Measurements from ENCODE around the gene TOGARAM2. TPM values are rescaled to one million over a fixed set of nuclear protein-coding genes. Genes with fewer than 3 reads are reported as not detected.
A peak's percentile ranks its signal among the peaks of the same experiment; 100 is the strongest.

TOGARAM2 gene
- total RNA-seq, 2 donors from 2014 or later, result 0.86 to 4.2 TPM

DNA sequence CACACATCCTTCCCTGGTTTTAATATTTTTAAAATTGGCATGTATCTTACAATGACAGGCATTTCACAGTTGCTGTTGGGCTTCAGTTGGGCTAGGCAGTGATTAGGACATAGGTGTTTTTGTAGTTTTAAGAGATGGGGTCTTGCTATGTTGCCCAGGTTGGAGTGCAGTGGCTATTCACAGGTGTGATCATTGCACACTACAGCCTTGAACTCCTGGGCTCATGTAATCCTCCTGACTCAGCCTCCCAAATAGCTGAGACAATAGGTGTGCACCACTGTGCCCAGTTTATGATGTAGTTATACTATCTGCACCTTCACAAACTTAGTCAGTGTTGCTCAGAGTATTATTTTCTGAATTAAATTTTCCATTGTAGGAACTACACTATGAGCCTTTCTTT, 49.9 kb downstream of the TOGARAM2 start:
- Histone ChIP-seq H3K36me3 (ENCODE audit: control insufficient read depth, insufficient read depth, low read length) (no peaks in the 10 kb centered on the region), H3K4me3 (ENCODE audit: low read length) (no peak overlapping the region), H3K9ac (ENCODE audit: extremely low read depth, low read length, poor library complexity, severe bottlenecking) (no peak overlapping the region), H3K9me3 (ENCODE audit: control insufficient read depth, low read length) (no peaks in the 10 kb centered on the region), H3K27ac (ENCODE audit: low read depth, low read length) (no peak overlapping the region), H3K27me3 (ENCODE audit: control insufficient read depth, insufficient read depth, low read length, poor library complexity, severe bottlenecking) (no peaks in the 10 kb centered on the region), H3K4me1 (ENCODE audit: control insufficient read depth, insufficient read depth, low read length) (peaks cover 7% of the 10 kb centered on the region)
- Mint-ChIP-seq H3K27me3 (ENCODE audit: insufficient read depth) (no peaks in the 10 kb centered on the region), H3K4me1 (peaks cover 17% of the 10 kb centered on the region), H3K36me3 (ENCODE audit: low read depth) (peaks cover 6% of the 10 kb centered on the region), H3K9me3 (peaks cover 2% of the 10 kb centered on the region), H3K4me3 (no peak overlapping the region), H3K27ac (no peak overlapping the region)
- DNase-seq, result no peak
- no peak for TF ChIP-seq CTCF (conservative IDR thresholded peaks at IDR 0.05)

DNA sequence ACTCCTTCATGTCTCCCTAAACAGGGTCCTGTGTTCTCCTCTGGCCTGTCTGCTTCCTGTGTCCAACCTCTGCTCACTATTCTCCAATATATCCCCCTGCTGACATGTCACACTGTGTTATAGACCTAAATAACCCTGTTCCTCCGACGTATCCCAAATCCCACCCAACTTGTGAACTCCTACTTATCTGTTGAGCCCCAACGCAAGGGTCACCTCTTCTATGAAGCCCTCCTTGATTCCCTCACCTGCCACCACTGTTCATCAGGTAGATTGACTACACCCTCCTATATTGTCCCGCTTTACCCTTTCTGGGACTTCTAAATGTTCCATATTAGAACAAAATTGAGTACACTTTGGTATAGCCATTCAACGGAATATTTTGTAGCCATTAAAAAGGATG, 51.1 kb downstream of the TOGARAM2 start:
- Histone ChIP-seq H3K27ac (ENCODE audit: low read depth, low read length) (no peak overlapping the region), H3K4me3 (ENCODE audit: low read length) (no peak overlapping the region), H3K9ac (ENCODE audit: extremely low read depth, low read length, poor library complexity, severe bottlenecking) (no peak overlapping the region), H3K9me3 (ENCODE audit: control insufficient read depth, low read length) (no peaks in the 10 kb centered on the region), H3K27me3 (ENCODE audit: control insufficient read depth, insufficient read depth, low read length, poor library complexity, severe bottlenecking) (no peaks in the 10 kb centered on the region), H3K4me1 (ENCODE audit: control insufficient read depth, insufficient read depth, low read length) (peaks cover 7% of the 10 kb centered on the region), H3K36me3 (ENCODE audit: control insufficient read depth, insufficient read depth, low read length) (no peaks in the 10 kb centered on the region)
- no peak for DNase-seq
- Mint-ChIP-seq H3K4me1 (peaks cover 17% of the 10 kb centered on the region), H3K27ac (no peak overlapping the region), H3K36me3 (ENCODE audit: low read depth) (peaks cover 14% of the 10 kb centered on the region), H3K4me3 (no peak overlapping the region), H3K9me3 (peaks cover 2% of the 10 kb centered on the region), H3K27me3 (ENCODE audit: insufficient read depth) (no peaks in the 10 kb centered on the region)
- TF ChIP-seq CTCF (conservative IDR thresholded peaks at IDR 0.05), result no peak
- 96 to 100% methylated on average over 3 to 5 of the region's 5 CpGs for WGBS, 2 experiments (ENCODE audit: insufficient coverage in 1 of 2, insufficient read length in 1 of 2)

DNA sequence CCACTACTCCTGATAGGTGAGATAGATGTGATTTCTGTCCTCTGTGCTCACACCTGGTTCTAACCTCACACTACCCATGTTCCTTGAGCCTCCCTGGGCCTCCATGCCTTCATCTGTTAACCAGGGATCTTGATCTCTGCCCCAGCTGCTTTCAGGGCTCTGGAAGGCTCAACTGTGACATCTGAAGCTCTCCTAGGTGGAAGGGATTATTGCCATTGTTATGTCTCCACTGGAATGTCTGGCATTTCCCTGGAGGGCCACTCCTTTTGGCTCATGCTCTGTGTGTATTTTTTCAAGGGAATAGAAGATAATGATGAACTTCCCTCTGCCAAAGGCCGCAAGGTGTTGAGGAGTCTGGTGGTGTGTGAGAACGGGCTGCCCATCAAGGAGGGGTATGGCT, 52.1 kb downstream of the TOGARAM2 start:
- peaks cover 7% of the 10 kb centered on the region for H3K4me1 ChIP-seq (ENCODE audit: control insufficient read depth, insufficient read depth, low read length)
- H3K36me3 ChIP-seq (ENCODE audit: control insufficient read depth, insufficient read depth, low read length), result no peaks in the 10 kb centered on the region
- no peaks in the 10 kb centered on the region for H3K27me3 ChIP-seq (ENCODE audit: control insufficient read depth, insufficient read depth, low read length, poor library complexity, severe bottlenecking)
- H3K27ac Mint-ChIP-seq, result peak overlapping the region; percentile 91
- no peak overlapping the region for H3K9ac ChIP-seq (ENCODE audit: extremely low read depth, low read length, poor library complexity, severe bottlenecking)
- H3K4me1 Mint-ChIP-seq, result peaks cover 17% of the 10 kb centered on the region
- no peak overlapping the region for H3K27ac ChIP-seq (ENCODE audit: low read depth, low read length)
- WGBS, 2 experiments (ENCODE audit: insufficient coverage in 1 of 2, insufficient read length in 1 of 2), result 74% methylated on average over 2 of the region's 2 CpGs; no CpG with 5 or more reads in 1 of the 2 experiments
- no peaks in the 10 kb centered on the region for H3K27me3 Mint-ChIP-seq (ENCODE audit: insufficient read depth)
- no peak overlapping the region for H3K4me3 ChIP-seq (ENCODE audit: low read length)
- H3K4me3 Mint-ChIP-seq, result peak overlapping the region; percentile 4
- H3K9me3 ChIP-seq (ENCODE audit: control insufficient read depth, low read length), result no peaks in the 10 kb centered on the region
- H3K36me3 Mint-ChIP-seq (ENCODE audit: low read depth), result peaks cover 15% of the 10 kb centered on the region
- DNase-seq, result peak; percentile 78
- no peak for TF ChIP-seq CTCF (conservative IDR thresholded peaks at IDR 0.05)
- H3K9me3 Mint-ChIP-seq, result peaks cover 2% of the 10 kb centered on the region

Measured in endodermal cell (in vitro differentiated cells).